Osteocyte (in vitro differentiated cells): Measurements from ENCODE around the gene THBS2. TPM values are rescaled to one million over a fixed set of nuclear protein-coding genes. Genes with fewer than 3 reads are reported as not detected.
A peak's percentile ranks its signal among the peaks of the same experiment; 100 is the strongest.

Source experiments
- DNase-seq: peaks from one replicate; pipeline ENCODE4 v3.0.0; 2021; ENCODE audit warnings: mixed read lengths; ENCODE audit not compliant: unreplicated experiment; ENCODE audit errors: extremely low spot score
- H3K27ac Mint-ChIP-seq: one replicate; pipeline ENCODE4 v1.8.0; 2021; ENCODE audit warnings: mild to moderate bottlenecking, mixed read lengths; ENCODE audit not compliant: unreplicated experiment
- H3K27me3 Mint-ChIP-seq: one replicate; pipeline ENCODE4 v1.8.0; 2021; ENCODE audit warnings: mixed read lengths; ENCODE audit not compliant: unreplicated experiment
- H3K36me3 Mint-ChIP-seq: one replicate; pipeline ENCODE4 v1.8.0; 2021; ENCODE audit warnings: mixed read lengths; ENCODE audit not compliant: unreplicated experiment
- H3K4me1 Mint-ChIP-seq: one replicate; pipeline ENCODE4 v1.8.0; 2021; ENCODE audit warnings: mixed read lengths; ENCODE audit not compliant: unreplicated experiment
- H3K4me3 Mint-ChIP-seq: one replicate; pipeline ENCODE4 v1.8.0; 2021; ENCODE audit warnings: mild to moderate bottlenecking, moderate library complexity, mixed read lengths; ENCODE audit not compliant: unreplicated experiment
- H3K9me3 Mint-ChIP-seq: one replicate; pipeline ENCODE4 v1.8.0; 2021; ENCODE audit warnings: mixed read lengths; ENCODE audit not compliant: unreplicated experiment
- CTCF ChIP-seq: fragments of 200-600 bp; sonication (generic); IDR thresholded peaks from 2 replicates; pipeline ENCODE4 v1.5.0; 2021; ENCODE audit warnings: antibody characterized with exemption, mild to moderate bottlenecking, moderate library complexity
- total RNA-seq: library from RNA; stranded (reverse); gene quantifications from 2 replicates; pipeline ENCODE4 v1.2.1, GENCODE V29; 2021

THBS2 gene
- total RNA-seq, 1 donor from 2014 or later: 650 TPM

- Mint-ChIP-seq H3K27ac (no peak overlapping the region), H3K36me3 (peaks cover 69% of the 10 kb centered on the region), H3K9me3 (no peaks in the 10 kb centered on the region), H3K4me1 (no peaks in the 10 kb centered on the region), H3K4me3 (no peak overlapping the region), H3K27me3 (no peaks in the 10 kb centered on the region)
- no peak for TF ChIP-seq CTCF
- peak; percentile 81 for DNase-seq
Observed at GRCh38 chr6:169230946-169231789, 22.5 kb downstream of the THBS2 start.

GRCh38 chr6:169230322-169230665, 23.4 kb downstream of the THBS2 start:
- TF ChIP-seq CTCF: no peak
- peak overlapping the region; percentile 38 for H3K27ac Mint-ChIP-seq
- peak; percentile 76 for DNase-seq
- no peaks in the 10 kb centered on the region for H3K27me3 Mint-ChIP-seq
- no peak overlapping the region for H3K4me3 Mint-ChIP-seq
- H3K36me3 Mint-ChIP-seq: peaks cover 74% of the 10 kb centered on the region
- no peaks in the 10 kb centered on the region for H3K9me3 Mint-ChIP-seq
- no peaks in the 10 kb centered on the region for H3K4me1 Mint-ChIP-seq

DNA sequence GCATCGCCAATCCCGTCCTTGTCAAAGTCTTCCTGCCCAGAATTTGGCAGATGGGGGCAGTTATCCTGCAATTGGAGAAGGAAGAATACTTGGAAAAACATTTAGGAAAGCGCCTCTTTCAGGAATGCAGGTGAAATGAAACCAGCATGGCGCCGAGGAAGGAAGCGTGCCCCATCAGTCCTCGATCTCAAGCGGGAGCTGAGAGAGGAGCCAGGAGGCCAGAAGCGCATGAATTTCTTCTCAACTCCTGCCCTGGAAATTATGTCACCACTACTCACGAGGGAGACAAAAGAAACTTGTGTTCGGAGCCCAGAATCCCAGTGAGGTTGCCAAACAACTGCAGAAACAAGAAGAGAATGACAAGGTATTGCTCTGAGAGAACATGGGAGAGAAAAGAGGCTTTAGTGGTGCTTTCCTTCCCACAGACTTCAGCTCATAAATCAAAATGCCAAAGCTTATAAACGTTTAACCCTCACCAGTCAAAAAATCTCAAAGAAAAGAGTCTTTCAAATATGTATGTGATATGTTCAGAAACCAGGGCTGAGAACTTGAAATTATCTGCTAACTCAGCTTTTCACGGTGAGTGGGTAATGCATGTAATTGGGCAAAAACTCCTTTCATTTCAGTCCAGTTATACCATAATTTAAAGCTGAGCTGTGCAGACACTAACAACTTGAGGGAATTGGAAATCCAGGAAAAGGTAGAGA, 23.9 kb downstream of the THBS2 start:
- no peak for TF ChIP-seq CTCF
- no peaks in the 10 kb centered on the region for H3K4me1 Mint-ChIP-seq
- no peak for DNase-seq
- H3K27ac Mint-ChIP-seq: peak overlapping the region; percentile 38
- no peaks in the 10 kb centered on the region for H3K9me3 Mint-ChIP-seq
- H3K4me3 Mint-ChIP-seq: no peak overlapping the region
- peaks cover 75% of the 10 kb centered on the region for H3K36me3 Mint-ChIP-seq
- no peaks in the 10 kb centered on the region for H3K27me3 Mint-ChIP-seq

GRCh38 chr6:169227116-169227515, 26.5 kb downstream of the THBS2 start:
- no peaks in the 10 kb centered on the region for H3K9me3 Mint-ChIP-seq
- H3K36me3 Mint-ChIP-seq: peaks cover 69% of the 10 kb centered on the region
- no peak for TF ChIP-seq CTCF
- H3K27ac Mint-ChIP-seq: peak overlapping the region; percentile 9
- DNase-seq: peak; percentile 59
- H3K4me3 Mint-ChIP-seq: no peak overlapping the region
- H3K27me3 Mint-ChIP-seq: no peaks in the 10 kb centered on the region
- H3K4me1 Mint-ChIP-seq: no peaks in the 10 kb centered on the region

- H3K27me3 Mint-ChIP-seq: no peaks in the 10 kb centered on the region
- no peak overlapping the region for H3K4me3 Mint-ChIP-seq
- TF ChIP-seq CTCF: no peak
- peak overlapping the region; percentile 40 for H3K27ac Mint-ChIP-seq
- no peaks in the 10 kb centered on the region for H3K4me1 Mint-ChIP-seq
- H3K36me3 Mint-ChIP-seq: peaks cover 73% of the 10 kb centered on the region
- H3K9me3 Mint-ChIP-seq: no peaks in the 10 kb centered on the region
- DNase-seq: peak; percentile 81
Observed at GRCh38 chr6:169225887-169226286, 27.8 kb downstream of the THBS2 start.
